ENCODE data around the gene ITPKB.
A peak's percentile ranks its signal among the peaks of the same experiment; 100 is the strongest.

The ITPKB gene

DNA sequence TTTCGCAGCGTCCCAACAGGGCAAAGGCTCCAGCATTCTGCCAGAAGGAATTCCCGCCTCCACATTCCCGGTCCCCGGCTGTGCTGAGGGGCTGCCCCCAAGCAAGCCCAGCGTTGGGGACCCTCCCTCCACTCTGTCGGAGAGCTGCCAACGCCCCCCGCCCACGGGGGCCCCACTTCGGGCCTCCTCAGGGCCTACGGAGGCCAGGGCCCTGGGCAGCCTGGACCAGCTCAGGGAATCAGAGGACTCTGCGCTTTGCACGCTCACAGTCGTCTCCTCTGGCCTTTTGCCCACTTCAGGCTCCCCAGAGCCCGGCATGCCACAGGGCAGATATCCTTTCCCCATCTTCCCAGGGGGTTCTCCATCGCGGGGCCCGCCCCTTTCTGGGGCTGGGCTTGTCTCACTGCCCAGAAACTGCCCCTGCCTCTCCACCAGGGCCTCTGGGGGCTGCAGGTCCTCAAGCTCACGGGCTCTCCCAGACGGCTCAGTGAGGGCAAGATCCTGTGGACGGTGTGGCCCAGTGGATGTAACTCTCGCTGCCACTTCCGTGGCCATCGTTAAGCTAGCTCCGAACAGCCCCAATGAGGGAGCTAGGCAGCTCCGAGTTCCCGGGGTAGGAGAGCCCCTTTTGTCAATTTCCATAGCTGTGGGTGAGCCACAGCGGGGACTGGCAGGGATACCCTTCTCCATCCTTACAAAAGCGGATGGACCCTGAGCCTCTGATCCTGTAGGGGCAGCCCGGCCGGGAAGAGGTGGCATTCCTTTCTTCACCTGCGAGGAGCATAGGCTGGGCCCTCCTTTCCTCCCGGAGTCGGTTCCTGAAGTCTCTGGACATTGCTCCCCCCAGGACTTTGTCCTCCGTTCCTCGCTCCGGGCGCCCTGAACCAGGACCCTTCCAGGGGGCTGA, 2.8 kb downstream of the ITPKB start:
- peak overlapping the region in 1 of 2 donors; percentile 73 for H3K4me3 ChIP-seq (replicated peaks in 1 of 2; ENCODE audit: low read depth in 2 of 2, low read length in 2 of 2)
- TF ChIP-seq, protein P1, sequence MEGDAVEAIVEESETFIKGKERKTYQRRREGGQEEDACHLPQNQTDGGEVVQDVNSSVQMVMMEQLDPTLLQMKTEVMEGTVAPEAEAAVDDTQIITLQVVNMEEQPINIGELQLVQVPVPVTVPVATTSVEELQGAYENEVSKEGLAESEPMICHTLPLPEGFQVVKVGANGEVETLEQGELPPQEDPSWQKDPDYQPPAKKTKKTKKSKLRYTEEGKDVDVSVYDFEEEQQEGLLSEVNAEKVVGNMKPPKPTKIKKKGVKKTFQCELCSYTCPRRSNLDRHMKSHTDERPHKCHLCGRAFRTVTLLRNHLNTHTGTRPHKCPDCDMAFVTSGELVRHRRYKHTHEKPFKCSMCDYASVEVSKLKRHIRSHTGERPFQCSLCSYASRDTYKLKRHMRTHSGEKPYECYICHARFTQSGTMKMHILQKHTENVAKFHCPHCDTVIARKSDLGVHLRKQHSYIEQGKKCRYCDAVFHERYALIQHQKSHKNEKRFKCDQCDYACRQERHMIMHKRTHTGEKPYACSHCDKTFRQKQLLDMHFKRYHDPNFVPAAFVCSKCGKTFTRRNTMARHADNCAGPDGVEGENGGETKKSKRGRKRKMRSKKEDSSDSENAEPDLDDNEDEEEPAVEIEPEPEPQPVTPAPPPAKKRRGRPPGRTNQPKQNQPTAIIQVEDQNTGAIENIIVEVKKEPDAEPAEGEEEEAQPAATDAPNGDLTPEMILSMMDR (IDR thresholded peaks at IDR 0.05; ENCODE audit: low read depth, low read length): no peak
- no peak for DNase-seq (ENCODE audit: low read depth in 2 of 2)

DNA sequence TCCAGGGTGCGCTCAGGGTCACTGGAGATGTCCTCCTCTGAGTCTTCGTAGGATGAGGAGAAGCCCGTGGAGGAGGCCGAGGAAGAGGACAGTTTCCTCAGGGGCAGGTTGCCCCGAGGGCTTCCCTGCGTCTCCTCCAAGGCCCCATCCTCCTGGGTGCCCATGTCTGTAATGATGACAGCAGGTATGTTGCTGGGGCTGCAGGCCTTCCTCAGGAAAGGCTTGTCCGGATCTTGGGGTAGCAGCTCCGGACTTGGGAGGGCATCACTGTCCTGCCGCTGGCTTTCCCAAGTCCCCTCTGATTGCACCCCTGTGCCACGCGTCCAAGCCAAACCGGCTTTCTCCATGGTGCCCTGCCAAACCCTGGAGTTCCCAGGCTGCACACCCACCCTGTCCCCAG, 3.5 kb downstream of the ITPKB start:
- DNase-seq (ENCODE audit: low read depth in 2 of 2): no peak
- H3K4me3 ChIP-seq (replicated peaks in 1 of 2; ENCODE audit: low read depth in 2 of 2, low read length in 2 of 2): no peak overlapping the region
- TF ChIP-seq, protein P1 (IDR thresholded peaks at IDR 0.05; ENCODE audit: low read depth, low read length): no peak

DNA sequence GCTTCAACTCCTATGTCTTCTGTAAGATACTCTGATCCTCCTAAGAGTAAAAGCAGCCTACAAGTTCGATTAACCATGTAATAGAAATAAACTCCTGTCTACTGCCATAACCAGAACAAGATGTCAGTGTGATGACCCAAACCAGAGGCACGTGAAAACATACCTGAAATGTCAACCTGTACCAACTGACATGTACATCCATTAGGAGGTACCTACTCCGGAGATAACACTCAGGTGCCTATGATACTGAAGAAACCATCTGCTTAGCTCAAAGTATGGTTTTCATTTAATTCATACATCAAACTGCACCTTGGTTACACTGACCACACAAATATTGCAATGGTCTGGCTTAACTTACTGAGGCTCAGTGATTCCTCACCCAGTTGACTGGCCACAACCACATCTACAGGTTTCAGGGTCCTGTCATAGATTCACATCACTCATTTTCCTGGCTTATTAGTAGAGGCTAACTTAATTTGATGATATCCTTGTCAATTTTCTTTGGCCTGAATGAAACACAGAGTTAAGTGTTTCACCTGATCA, 4.4 kb downstream of the ITPKB start:
- no peak for DNase-seq (ENCODE audit: low read depth in 2 of 2)
- no peak overlapping the region for H3K4me3 ChIP-seq (replicated peaks in 1 of 2; ENCODE audit: low read depth in 2 of 2, low read length in 2 of 2)
- TF ChIP-seq, protein P1 (IDR thresholded peaks at IDR 0.05; ENCODE audit: low read depth, low read length): no peak

DNA sequence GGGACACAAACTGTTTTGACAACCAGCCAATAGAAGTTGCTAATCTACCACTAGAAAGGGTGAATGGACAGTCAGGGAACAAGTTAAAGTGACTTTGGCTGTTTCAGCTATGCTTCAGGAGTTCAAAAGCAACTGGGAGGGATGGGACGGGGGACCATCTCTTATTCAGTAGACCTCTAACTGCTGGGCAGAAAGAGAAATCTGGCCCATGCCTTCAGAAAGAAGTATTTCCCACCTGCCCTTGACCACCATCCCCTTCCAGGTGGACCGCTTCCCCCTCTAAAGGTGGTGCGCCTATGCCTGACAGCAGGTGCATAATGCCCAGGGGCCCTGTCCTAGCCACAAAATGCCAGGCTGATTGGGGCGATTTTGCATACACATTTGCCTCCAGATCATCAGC, 5.2 kb downstream of the ITPKB start:
- H3K4me3 ChIP-seq (replicated peaks in 1 of 2; ENCODE audit: low read depth in 2 of 2, low read length in 2 of 2): no peak overlapping the region
- no peak for DNase-seq (ENCODE audit: low read depth in 2 of 2)
- TF ChIP-seq, protein P1 (IDR thresholded peaks at IDR 0.05; ENCODE audit: low read depth, low read length): no peak

DNA sequence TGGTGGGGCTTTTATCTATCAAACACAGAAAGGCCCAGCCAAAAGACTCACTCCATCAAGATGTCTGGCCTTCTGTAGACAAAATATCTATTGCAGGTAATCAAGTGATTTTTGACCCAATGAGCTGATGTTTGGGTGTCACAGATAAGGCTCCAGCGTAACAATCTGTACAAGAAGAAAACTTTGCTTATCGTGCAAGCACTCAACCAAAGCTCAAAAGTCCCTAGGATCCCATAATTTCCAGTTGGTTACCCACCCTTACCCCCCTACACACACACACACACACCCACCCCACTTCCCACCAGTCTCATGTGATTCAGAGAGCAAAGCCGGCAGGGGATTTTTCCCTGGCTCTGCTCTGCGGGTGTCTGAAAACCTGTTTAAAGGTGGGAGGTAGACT, 5.8 kb downstream of the ITPKB start:
- DNase-seq (ENCODE audit: low read depth in 2 of 2): no peak
- TF ChIP-seq, protein P1 (IDR thresholded peaks at IDR 0.05; ENCODE audit: low read depth, low read length): no peak
- H3K4me3 ChIP-seq (replicated peaks in 1 of 2; ENCODE audit: low read depth in 2 of 2, low read length in 2 of 2): no peak overlapping the region

DNA sequence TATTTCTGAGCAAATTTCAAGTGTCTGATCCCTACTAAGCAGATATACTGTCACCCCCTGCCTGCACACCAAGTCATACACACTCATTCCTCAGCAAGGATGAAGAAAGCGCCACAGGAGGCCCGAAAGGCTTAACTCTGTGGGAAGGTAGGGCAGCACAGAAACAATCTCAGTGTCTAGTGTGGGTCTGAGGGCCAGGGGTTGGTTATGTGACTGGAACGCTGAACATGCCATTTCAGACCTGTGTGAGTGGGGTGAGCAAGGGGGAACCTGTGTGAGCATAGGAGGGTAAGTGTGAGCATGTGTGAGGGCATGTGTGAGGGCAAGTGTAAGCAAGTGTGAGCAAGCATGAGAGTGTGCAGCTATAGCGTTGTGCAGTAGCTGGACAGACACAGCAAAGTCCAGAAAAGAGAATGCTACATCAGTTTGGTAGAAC, 6.2 kb downstream of the ITPKB start:
- TF ChIP-seq, protein P1 (IDR thresholded peaks at IDR 0.05; ENCODE audit: low read depth, low read length): no peak
- no peak for DNase-seq (ENCODE audit: low read depth in 2 of 2)
- H3K4me3 ChIP-seq (replicated peaks in 1 of 2; ENCODE audit: low read depth in 2 of 2, low read length in 2 of 2): no peak overlapping the region
